HG03571 (cell line): ENCODE results near the gene PLA2G4A.

Experiments
- ATAC-seq: cut with Tn5 transposase; IDR thresholded peaks from one replicate; pipeline ENCODE4 v1.9.1; 2021; ENCODE audit not compliant: unreplicated experiment

The PLA2G4A gene

DNA sequence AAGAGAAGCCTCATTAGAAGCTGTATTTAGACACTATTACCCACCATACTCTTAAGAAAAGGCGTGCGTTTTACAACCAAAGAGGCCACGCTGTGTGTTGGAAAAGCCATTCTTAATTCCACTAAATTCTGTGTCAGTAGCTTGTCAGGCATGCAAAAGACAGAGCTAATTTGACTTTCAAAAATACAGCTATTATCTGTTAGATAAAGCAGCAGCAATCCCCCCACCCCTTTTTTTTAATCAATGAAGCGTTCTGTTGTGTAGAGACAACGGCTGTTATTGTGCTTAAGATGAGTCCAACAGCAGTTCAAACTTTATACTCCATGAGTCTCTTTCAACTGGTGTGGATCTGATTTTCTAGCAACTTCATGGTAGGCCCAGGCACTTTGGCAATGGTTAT, 43.5 kb downstream of the PLA2G4A start:
- no peak for ATAC-seq

- ATAC-seq = no peak
Measured at GRCh38 chr1:186873687-186874086, 44.9 kb downstream of the PLA2G4A start.

DNA sequence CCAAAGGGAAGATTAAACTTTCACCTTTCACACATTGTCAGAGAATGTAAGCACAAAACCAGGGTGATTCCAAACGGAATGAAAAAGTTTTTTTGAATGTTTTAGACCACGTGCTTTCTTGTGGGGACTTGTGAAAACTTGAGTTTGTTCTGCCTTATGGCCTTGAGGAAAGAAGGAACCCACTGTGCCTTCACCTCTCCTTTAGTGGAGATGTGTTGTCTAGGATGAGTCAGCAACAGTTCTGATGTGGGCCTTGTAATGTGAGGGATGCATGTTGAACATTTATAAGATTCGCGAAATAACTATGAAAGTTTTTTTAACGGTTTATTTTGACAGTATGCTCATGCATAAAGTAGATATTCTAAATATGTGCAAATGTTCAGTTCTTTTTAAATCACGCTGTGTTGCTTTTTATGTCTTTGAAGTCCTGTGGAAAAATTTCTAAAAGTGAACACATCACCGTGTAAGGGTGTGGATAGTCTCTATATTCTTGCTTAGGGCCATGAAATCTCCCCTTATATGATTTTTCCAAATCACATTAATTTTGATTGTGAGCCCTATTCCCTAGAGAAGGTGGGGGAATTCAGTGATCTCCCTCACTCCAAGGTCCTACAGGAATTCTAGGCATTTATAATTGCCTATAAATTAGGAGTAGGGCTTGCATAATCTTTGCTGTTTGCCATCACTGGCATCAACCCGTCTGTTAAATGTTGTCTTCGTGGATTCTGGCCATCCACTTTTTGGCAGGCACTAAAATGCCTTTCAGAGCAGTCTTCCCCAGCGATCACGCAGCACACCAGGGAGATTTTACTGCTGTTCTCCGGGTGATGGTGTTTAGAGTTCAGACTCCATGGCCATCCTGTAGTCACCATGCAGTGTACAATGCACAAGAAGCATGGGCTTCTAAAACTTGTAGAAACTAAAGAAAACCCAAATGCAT, 47.4 kb downstream of the PLA2G4A start:
- no peak for ATAC-seq

- ATAC-seq = no peak
Measured at GRCh38 chr1:186878356-186878755, 49.6 kb downstream of the PLA2G4A start.

DNA sequence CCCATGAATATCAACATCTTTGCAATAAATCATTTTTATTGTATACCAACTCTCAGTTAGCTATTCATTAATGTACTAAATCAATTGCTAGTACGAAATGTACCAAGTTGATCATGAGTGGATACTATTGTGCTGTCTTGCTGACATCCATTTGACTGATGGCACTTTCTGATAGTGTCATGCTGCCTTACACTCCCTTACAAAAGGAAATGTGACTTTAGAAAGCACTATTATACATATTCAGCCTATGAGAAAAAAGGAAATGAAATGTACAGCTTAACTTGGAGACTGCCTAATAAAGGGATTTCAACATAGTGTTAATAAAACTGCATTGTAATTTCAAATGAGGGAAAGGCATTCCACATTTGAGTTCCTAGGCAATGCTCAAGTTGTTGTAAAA, 52.2 kb downstream of the PLA2G4A start:
- ATAC-seq = no peak

DNA sequence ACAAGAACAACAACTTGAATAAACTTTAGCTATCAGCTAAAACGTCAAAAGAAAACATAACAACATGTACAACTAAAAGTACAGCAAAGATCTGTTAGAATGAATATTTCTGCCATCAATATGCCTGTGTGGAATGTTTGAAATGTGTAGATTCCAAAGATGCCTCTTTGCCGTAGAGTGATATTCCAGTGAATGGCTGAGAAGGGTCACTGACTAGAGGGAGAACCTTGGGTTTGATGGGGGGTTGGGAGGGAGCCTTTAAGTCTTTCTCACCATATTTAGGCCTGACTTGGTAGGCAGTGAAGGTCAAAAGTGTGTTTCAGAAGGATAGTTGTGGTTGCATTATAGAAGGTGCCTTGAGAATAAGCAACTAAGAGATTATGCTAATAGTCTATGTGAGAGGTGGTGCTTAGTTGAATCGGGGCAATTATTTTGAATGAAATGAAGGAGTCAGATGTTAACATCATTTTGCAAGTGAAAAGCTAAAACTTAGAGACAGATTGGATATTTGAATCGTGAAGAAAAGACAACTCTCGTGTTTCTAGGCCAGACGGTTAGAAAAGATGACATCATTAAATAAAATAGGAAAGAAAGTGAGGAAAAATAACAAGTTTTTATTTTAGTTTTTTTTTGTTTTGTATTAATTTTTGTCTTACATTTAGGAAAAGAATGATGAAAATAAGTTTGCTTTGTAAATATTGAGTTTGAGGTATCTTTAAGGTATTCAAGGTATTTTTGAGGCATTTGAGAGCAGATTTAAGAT, 53.8 kb downstream of the PLA2G4A start:
- ATAC-seq = no peak

DNA sequence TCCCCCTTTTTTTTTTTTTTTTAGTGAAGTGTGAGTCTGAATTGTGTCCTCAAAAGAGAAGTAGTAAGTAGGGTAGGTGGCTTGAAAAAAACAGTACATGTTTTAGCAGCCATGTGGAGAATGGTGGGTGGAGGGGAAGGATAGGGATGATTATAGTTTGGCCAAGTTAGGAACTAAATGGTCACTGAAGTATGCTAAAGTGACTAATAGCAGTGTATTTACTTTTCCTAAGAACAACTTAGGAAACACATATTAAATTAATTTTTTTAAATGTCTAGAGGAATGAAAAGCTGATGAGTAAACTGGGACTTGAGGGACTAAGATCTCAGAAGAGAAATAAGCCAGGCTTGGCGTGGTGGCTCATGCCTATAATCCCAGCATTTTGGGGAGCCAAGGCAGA, 55.5 kb downstream of the PLA2G4A start:
- no peak for ATAC-seq

DNA sequence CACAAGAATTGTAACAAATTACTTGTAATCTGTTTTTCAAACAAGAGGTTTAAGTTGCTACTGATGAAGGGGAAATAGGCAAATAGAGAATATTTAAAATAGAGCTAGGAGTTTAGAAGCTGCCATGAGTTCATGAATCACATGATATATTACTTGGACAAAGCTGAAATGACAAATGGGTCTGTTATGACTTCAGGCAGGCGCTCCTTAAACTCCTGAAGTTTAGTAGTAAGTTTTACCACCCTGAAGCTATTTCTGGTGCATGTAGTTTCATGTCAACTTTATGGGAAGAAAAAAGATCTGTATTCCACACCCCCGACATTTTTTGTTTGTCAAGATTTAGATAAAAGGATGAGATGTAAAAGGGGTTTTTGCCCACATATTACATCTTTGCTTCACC, 58.5 kb downstream of the PLA2G4A start:
- no peak for ATAC-seq

- no peak for ATAC-seq
Measured at GRCh38 chr1:186888367-186888766, 59.6 kb downstream of the PLA2G4A start.

DNA sequence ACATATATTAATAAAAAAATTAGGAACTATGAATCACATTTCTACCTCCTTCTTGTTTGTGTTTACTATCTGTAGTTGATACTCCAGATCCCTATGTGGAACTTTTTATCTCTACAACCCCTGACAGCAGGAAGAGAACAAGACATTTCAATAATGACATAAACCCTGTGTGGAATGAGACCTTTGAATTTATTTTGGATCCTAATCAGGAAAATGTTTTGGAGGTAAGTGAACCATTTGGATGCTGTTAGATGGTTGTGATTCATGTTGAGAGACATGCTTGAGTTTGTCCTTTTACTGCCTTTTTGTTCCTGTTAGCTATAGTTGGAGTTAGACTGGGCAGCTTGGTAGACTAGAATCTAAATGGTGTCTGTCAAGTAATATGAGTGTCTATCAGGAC, 64.2 kb downstream of the PLA2G4A start:
- ATAC-seq = no peak

GRCh38 chr1:186894415-186894814, 65.7 kb downstream of the PLA2G4A start:
- no peak for ATAC-seq

- ATAC-seq = no peak
Measured at GRCh38 chr1:186896211-186896610, 67.5 kb downstream of the PLA2G4A start.

- ATAC-seq = no peak
Measured at GRCh38 chr1:186897008-186897407, 68.3 kb downstream of the PLA2G4A start.

DNA sequence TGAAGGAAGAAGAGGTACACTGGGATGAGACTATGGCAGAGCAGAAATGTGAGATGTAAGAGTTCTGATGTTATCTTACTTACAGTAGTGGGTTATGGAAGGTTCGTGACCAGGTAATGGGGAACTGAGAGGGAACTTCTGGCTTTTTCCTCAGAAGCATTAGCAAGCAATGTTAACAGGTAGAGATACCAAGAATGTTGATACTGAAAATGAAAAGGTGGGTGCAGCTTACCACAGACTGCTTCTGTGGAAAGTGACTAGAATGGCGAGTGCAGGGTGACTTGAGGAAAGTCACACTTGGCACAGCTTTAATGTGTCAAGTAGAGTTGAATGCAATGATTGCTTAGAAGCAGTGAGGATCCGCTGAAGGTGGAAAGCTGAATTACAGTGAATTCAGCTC, 70.8 kb downstream of the PLA2G4A start:
- no peak for ATAC-seq

GRCh38 chr1:186899977-186900376, 71.2 kb downstream of the PLA2G4A start:
- ATAC-seq = no peak

DNA sequence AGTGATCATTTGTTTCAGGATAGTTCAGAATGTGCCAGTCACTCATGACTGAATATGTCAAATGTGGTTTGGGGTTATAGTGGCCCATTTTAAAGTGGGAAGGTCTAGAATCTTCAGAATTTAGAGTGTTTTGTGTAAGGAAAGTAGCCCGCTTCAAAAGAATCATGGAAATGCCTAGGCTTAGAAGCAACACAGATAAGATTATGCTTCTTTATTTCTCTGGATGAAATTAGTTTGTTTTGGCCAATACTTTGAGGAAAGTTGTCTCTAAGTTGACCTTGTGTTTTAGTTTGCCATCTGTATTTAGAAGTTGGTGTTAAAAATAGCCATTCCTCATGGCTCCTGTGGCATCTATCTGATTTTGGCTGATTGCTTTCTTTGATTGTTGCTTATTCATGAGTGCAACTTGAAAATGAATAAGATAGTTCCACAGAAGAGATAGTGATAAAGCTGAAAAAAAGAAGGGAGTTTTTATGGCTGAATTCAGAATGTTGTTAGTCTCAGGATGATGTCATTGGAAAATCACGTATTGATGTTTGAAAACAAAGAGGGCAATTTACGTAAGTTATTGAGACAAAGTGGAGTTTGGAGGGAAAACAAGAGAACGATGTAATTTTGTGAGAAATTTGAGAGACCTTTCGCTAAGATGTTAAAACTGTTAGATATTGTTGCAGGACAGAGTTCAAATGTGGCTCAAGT, 71.9 kb downstream of the PLA2G4A start:
- ATAC-seq = no peak

- ATAC-seq = no peak
Measured at GRCh38 chr1:186901631-186902030, 72.9 kb downstream of the PLA2G4A start.

- ATAC-seq = no peak
Measured at GRCh38 chr1:186903374-186904136, 74.8 kb downstream of the PLA2G4A start.

DNA sequence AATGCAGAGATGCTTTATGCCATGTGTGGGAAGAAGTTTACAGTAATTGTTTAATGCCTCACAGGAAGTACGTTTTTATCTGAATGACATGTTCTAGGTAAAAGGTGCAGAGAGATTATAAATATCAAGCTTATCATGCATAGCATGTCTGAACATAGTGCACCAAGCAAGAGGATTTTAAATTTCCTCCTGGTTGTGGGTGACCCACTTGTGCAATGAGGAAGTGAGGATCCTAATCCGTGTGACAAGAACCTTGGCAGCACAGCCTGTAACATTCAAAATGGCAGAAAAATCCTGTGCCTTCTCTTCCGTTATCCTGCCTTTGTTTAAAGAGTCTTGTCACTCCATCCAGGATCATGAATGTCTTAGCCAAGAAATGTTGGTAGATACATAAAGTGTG, 75.6 kb downstream of the PLA2G4A start:
- ATAC-seq = no peak

DNA sequence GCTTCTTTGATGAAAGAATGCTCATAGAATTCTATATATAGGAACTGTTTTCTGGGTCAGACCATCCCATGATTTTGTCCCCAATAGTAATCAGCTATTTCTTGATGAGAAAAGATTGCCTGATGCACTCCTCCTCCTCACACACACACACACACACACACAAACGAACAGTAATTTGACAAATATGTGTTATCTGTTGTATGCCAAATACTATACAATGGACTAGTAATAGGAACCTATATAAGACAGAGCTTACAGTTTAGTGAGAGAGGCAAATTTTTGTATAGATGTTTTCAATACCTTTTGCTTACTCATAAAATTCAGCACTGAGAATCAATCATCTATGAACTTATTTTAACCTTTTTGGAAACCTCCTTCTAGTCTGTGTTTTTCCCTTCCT, 76.8 kb downstream of the PLA2G4A start:
- ATAC-seq = no peak

DNA sequence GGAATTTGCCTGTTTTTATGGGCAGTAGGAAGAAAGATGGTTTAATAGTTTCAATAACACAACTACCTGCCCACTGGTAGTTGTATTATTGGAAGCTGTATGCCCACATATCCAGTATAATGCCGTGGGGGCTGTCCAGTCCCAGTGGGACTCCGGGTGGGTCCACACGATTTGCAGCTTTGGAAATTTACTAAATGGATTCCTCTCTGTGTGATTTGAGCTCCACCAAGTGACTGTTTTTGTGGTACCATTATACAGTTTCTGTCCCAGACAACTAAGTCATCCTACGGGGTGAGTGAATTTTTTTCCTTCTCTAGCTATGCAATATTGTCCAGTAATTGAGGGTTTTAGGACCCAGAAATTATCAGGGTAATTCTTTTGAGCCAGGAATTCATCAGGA, 86.8 kb downstream of the PLA2G4A start:
- no peak for ATAC-seq
